Liver (tissue), 9 donors: ENCODE results near the gene CTSW. TPM values are rescaled to one million over a fixed set of nuclear protein-coding genes. Genes with fewer than 3 reads are reported as not detected.

ENCODE experiments used
- DNase-seq: peaks from one replicate; pipeline ENCODE4 v3.0.0-alpha.2; 2017; ENCODE audit warnings: low spot score
- H3K27ac ChIP-seq, 2 donors: one replicate each; pipeline ENCODE4 v1.7.0; 2013; ENCODE audit warnings: inconsistent platforms in 2 of 2, low read length in 2 of 2, control low read depth in 1 of 2, low read depth in 1 of 2, mild to moderate bottlenecking in 1 of 2
- H3K27me3 ChIP-seq, 4 donors: one replicate each; pipeline versions ENCODE4 v1.6.1 to v1.7.0; 2013; ENCODE audit warnings: low read length in 3 of 4, inconsistent platforms in 1 of 4, mild to moderate bottlenecking in 1 of 4, moderate library complexity in 1 of 4; ENCODE audit not compliant: control insufficient read depth in 4 of 4, insufficient read depth in 4 of 4
- H3K36me3 ChIP-seq, 4 donors: one replicate each; pipeline versions ENCODE4 v1.6.1 to v1.7.0; 2013; ENCODE audit warnings: low read length in 3 of 4, mild to moderate bottlenecking in 3 of 4, low read depth in 1 of 4, moderate library complexity in 1 of 4; ENCODE audit not compliant: control insufficient read depth in 4 of 4, insufficient read depth in 3 of 4
- H3K4me1 ChIP-seq, 4 donors: one replicate each; pipeline versions ENCODE4 v1.6.1 to v1.7.0; 2013; ENCODE audit warnings: low read length in 3 of 4, mild to moderate bottlenecking in 3 of 4, moderate library complexity in 1 of 4; ENCODE audit not compliant: control insufficient read depth in 4 of 4, insufficient read depth in 4 of 4
- H3K4me3 ChIP-seq, 3 donors: one replicate each; pipeline versions ENCODE4 v1.6.1 to v1.7.0; 2013; ENCODE audit warnings: low read length in 3 of 3, control low read depth in 1 of 3, low read depth in 1 of 3, mild to moderate bottlenecking in 1 of 3
- H3K9ac ChIP-seq, 2 donors: one replicate each; pipeline ENCODE4 v1.7.0; 2013; ENCODE audit warnings: low read length in 2 of 2, mild to moderate bottlenecking in 2 of 2, moderate library complexity in 2 of 2, control low read depth in 1 of 2, low read depth in 1 of 2
- H3K9me3 ChIP-seq, 4 donors: one replicate each; pipeline versions ENCODE4 v1.6.1 to v1.7.0; 2013; ENCODE audit warnings: low read length in 3 of 4; ENCODE audit not compliant: control insufficient read depth in 4 of 4
- EGR1 ChIP-seq, 2 donors: IDR thresholded peaks; 2 replicates each; pipeline ENCODE4 v1.6.1; 2016 to 2018; ENCODE audit warnings: antibody characterized with exemption in 2 of 2, low read depth in 2 of 2
- FOXA1 ChIP-seq: IDR thresholded peaks from 2 replicates; pipeline ENCODE4 v1.6.1; 2016; ENCODE audit warnings: antibody characterized with exemption
- FOXA2 ChIP-seq: IDR thresholded peaks from 2 replicates; pipeline ENCODE4 v1.6.1; 2016; ENCODE audit warnings: antibody characterized with exemption
- GABPA ChIP-seq, 2 donors: IDR thresholded peaks in 1 of 2; conservative IDR thresholded peaks in 1 of 2; 2 replicates each; pipeline ENCODE4 v1.6.1; 2016; ENCODE audit warnings: antibody characterized with exemption in 2 of 2, mild to moderate bottlenecking in 1 of 2, moderate library complexity in 1 of 2
- HNF4A ChIP-seq, 2 donors: conservative IDR thresholded peaks; 2 replicates each; pipeline ENCODE4 v1.6.1; 2016; ENCODE audit warnings: antibody characterized with exemption in 2 of 2, mild to moderate bottlenecking in 2 of 2
- HNF4G ChIP-seq: IDR thresholded peaks from 2 replicates; pipeline ENCODE4 v1.6.1; 2016; ENCODE audit warnings: antibody characterized with exemption
- JUND ChIP-seq, 2 donors: IDR thresholded peaks; 2 replicates each; pipeline ENCODE4 v1.6.1; 2016; ENCODE audit warnings: antibody characterized with exemption in 2 of 2
- NR2F2 ChIP-seq: IDR thresholded peaks from 2 replicates; pipeline ENCODE4 v1.6.1; 2016; ENCODE audit warnings: antibody characterized with exemption
- RAD21 ChIP-seq, 2 donors: IDR thresholded peaks; 2 replicates each; pipeline ENCODE4 v1.6.1; 2016; ENCODE audit warnings: antibody characterized with exemption in 2 of 2, mild to moderate bottlenecking in 2 of 2
- RXRA ChIP-seq, 2 donors: IDR thresholded peaks; 2 replicates each; pipeline ENCODE4 v1.6.1; 2017 to 2018; ENCODE audit warnings: antibody characterized with exemption in 2 of 2, mild to moderate bottlenecking in 1 of 2
- SP1 ChIP-seq: IDR thresholded peaks from 2 replicates; pipeline ENCODE4 v1.6.1; 2018; ENCODE audit warnings: antibody characterized with exemption, mild to moderate bottlenecking
- TAF1 ChIP-seq: conservative IDR thresholded peaks from 2 replicates; pipeline ENCODE4 v1.6.1; 2016; ENCODE audit warnings: antibody characterized with exemption, mild to moderate bottlenecking
- YY1 ChIP-seq: IDR thresholded peaks from 2 replicates; pipeline ENCODE4 v1.6.1; 2016; ENCODE audit warnings: antibody characterized with exemption, mild to moderate bottlenecking
- WGBS: extraction: QIAGEN DNeasy Blood & Tissue Kit; methylation state at CpG from one replicate; pipeline ENCODE4 v1.1.7; 2013; 5-methylcytosine and 5-hydroxymethylcytosine counted together
- polyA plus RNA-seq, 2 donors: library from polyadenylated mRNA; stranded (reverse) in 1 of 2; unstranded in 1 of 2; fragments of 200-250 nt in 1 of 2; fragments of >200 nt in 1 of 2; fragmentation: Nextera tagmentation in 1 of 2; extraction: Ambion mirVana in 1 of 2; gene quantifications; one replicate each; pipeline versions ENCODE4 v1.2.1 to v1.2.3, GENCODE V29; 2013 to 2015
- total RNA-seq, 2 donors: library from RNA; depleted of rRNA; stranded (reverse); fragments of >200 nt; gene quantifications; one replicate each; pipeline ENCODE4 v1.2.3, GENCODE V29; 2014
- TF ChIP-seq, protein P1 (sequence below): IDR thresholded peaks from 2 replicates; pipeline ENCODE4 v1.6.1; 2016; ENCODE audit warnings: antibody characterized with exemption, mild to moderate bottlenecking
- TF ChIP-seq, protein P2 (sequence below): IDR thresholded peaks from 2 replicates; pipeline ENCODE4 v1.6.1; 2016; ENCODE audit warnings: antibody characterized with exemption
- TF ChIP-seq, protein P3 (sequence below): fragments of 150-350 bp; IDR thresholded peaks from 2 replicates; pipeline ENCODE4 v1.5.1; 2017; ENCODE audit warnings: improper control_type of control experiment, low read depth, low read length; ENCODE audit not compliant: missing input control
- TF ChIP-seq, protein P4 (sequence below): IDR thresholded peaks from 2 replicates; pipeline ENCODE4 v1.6.1; 2016; ENCODE audit warnings: antibody characterized with exemption
- TF ChIP-seq, protein P5 (sequence below): IDR thresholded peaks from 2 replicates; pipeline ENCODE4 v1.6.1; 2016; ENCODE audit warnings: antibody characterized with exemption
- donor health status: healthy.
- donor health status: healthy.
- donor health status: healthy.
- donor health status: healthy.
- donor health status: healthy.

CTSW gene
- total and polyA plus RNA-seq, 4 donors = 1.3 to 2.9 (median 2.1) TPM

DNA sequence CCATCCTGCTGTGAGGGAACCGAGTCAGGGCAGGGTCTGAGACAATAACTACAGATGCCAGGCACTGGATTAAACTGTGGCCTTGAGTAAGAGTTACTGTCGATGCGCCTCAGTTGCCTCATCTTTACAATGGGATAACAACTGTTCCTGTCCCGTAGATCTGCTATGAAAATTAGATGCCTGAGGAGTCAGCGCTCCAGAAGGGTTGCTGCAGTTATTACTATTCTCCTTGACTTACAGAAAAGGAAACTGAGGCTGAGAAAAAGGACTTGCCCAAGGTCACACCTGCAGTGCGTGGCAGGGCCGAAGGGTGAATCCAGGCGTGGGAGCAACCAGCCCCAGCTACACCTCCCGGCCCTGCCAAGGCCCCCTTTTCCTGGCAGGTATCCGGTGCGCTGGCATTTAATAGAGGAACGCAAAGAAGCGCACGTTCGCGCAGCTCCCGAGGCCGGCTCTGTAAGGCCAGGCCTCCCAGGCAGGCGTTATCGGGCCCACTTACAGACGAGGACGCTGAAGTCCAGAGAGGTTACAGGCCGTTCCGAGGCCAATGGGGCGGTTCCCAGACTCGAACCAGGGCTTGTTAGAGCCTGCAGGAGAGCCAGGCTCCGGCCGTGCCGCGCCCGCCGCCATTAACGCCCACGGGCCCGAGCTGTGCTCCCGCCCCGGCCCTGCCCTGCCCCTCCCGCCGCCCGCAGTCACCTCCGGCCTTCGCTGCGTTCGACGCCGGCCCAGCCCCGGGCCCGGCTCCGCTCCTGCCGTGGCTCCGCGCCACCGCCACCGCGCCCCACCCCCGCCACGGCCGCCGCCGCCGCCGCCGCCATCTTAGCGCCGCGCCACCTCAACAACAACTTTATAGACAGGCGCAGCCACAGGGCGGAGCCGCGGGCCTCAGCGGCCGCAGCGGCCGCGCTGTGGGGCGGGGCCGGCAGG lies 38.8 kb downstream of the CTSW start, which contains the start of gene C11orf68:
Gene C11orf68 (minus strand): TSS at position 852 of the 930 bp plus-strand sequence. CDS start 31 bp downstream, at position 821.
- WGBS = 4% methylated on average over 77 of the region's 77 CpGs
- peaks cover 7 to 31% (median 21%) of the 10 kb centered on the region in 4 donors for H3K4me1 ChIP-seq
- TF ChIP-seq YY1 (peak; percentile 81), GABPA (IDR thresholded peaks at IDR 0.05 in 1 of 2, conservative IDR thresholded peaks at IDR 0.05 in 1 of 2) (no peak)

DNA sequence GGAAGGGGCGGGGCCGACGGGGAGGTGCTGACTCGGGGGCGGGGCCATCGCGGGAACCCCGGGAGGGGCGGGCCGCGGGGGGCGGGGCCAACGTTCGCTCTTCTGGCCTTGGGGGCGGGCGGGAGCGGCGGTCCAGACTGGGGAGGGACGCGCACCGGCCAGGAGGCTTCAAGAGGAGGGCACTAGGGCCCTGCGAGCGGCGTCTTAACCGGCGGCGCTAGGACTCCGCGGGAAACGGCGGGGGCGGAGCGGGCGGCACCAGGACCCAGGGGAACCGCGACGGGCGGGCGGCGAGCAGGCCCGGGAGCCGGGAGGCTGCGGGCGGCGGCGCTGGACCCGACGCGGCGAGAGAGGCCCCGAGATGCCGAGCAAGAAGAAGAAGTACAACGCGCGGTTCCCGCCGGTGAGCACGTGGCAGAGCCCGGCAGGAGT lies 39.5 kb downstream of the CTSW start, which contains the start of gene DRAP1:
Gene DRAP1 (plus strand): TSS at position 286 of the 432 bp plus-strand sequence. CDS start 76 bp downstream, at position 362.
- peak; percentile 36 to 51 for TF ChIP-seq HNF4A (conservative IDR thresholded peaks at IDR 0.05)
- TF ChIP-seq SP1 = peak; percentile 82
- TF ChIP-seq HNF4G = no peak
- TF ChIP-seq, protein P1, sequence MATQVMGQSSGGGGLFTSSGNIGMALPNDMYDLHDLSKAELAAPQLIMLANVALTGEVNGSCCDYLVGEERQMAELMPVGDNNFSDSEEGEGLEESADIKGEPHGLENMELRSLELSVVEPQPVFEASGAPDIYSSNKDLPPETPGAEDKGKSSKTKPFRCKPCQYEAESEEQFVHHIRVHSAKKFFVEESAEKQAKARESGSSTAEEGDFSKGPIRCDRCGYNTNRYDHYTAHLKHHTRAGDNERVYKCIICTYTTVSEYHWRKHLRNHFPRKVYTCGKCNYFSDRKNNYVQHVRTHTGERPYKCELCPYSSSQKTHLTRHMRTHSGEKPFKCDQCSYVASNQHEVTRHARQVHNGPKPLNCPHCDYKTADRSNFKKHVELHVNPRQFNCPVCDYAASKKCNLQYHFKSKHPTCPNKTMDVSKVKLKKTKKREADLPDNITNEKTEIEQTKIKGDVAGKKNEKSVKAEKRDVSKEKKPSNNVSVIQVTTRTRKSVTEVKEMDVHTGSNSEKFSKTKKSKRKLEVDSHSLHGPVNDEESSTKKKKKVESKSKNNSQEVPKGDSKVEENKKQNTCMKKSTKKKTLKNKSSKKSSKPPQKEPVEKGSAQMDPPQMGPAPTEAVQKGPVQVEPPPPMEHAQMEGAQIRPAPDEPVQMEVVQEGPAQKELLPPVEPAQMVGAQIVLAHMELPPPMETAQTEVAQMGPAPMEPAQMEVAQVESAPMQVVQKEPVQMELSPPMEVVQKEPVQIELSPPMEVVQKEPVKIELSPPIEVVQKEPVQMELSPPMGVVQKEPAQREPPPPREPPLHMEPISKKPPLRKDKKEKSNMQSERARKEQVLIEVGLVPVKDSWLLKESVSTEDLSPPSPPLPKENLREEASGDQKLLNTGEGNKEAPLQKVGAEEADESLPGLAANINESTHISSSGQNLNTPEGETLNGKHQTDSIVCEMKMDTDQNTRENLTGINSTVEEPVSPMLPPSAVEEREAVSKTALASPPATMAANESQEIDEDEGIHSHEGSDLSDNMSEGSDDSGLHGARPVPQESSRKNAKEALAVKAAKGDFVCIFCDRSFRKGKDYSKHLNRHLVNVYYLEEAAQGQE = peak; percentile 36
- peak; percentile 27 for TF ChIP-seq FOXA1
- TF ChIP-seq, protein P2, sequence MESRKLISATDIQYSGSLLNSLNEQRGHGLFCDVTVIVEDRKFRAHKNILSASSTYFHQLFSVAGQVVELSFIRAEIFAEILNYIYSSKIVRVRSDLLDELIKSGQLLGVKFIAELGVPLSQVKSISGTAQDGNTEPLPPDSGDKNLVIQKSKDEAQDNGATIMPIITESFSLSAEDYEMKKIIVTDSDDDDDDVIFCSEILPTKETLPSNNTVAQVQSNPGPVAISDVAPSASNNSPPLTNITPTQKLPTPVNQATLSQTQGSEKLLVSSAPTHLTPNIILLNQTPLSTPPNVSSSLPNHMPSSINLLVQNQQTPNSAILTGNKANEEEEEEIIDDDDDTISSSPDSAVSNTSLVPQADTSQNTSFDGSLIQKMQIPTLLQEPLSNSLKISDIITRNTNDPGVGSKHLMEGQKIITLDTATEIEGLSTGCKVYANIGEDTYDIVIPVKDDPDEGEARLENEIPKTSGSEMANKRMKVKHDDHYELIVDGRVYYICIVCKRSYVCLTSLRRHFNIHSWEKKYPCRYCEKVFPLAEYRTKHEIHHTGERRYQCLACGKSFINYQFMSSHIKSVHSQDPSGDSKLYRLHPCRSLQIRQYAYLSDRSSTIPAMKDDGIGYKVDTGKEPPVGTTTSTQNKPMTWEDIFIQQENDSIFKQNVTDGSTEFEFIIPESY = no peak
- peak in 1 of 2 donors; percentile 16 for TF ChIP-seq RXRA (IDR thresholded peaks at IDR 0.05)
- TF ChIP-seq, protein P3, sequence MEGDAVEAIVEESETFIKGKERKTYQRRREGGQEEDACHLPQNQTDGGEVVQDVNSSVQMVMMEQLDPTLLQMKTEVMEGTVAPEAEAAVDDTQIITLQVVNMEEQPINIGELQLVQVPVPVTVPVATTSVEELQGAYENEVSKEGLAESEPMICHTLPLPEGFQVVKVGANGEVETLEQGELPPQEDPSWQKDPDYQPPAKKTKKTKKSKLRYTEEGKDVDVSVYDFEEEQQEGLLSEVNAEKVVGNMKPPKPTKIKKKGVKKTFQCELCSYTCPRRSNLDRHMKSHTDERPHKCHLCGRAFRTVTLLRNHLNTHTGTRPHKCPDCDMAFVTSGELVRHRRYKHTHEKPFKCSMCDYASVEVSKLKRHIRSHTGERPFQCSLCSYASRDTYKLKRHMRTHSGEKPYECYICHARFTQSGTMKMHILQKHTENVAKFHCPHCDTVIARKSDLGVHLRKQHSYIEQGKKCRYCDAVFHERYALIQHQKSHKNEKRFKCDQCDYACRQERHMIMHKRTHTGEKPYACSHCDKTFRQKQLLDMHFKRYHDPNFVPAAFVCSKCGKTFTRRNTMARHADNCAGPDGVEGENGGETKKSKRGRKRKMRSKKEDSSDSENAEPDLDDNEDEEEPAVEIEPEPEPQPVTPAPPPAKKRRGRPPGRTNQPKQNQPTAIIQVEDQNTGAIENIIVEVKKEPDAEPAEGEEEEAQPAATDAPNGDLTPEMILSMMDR = no peak
- TF ChIP-seq YY1 = no peak
- TF ChIP-seq EGR1 (IDR thresholded peaks at IDR 0.05; ENCODE audit: low read depth in 2 of 2) = peak; percentile 86 to 96
- no peak for TF ChIP-seq NR2F2
- TF ChIP-seq GABPA (IDR thresholded peaks at IDR 0.05 in 1 of 2, conservative IDR thresholded peaks at IDR 0.05 in 1 of 2) = peak in 1 of 2 donors; percentile 77
- TF ChIP-seq FOXA2 = no peak
- TF ChIP-seq, protein P4, sequence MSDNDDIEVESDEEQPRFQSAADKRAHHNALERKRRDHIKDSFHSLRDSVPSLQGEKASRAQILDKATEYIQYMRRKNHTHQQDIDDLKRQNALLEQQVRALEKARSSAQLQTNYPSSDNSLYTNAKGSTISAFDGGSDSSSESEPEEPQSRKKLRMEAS = no peak
- TF ChIP-seq TAF1 = no peak
- TF ChIP-seq RAD21 (IDR thresholded peaks at IDR 0.05) = peak in 1 of 2 donors; percentile 61
- no peak for TF ChIP-seq JUND (IDR thresholded peaks at IDR 0.05)
- TF ChIP-seq, protein P5, sequence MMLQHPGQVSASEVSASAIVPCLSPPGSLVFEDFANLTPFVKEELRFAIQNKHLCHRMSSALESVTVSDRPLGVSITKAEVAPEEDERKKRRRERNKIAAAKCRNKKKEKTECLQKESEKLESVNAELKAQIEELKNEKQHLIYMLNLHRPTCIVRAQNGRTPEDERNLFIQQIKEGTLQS = no peak
- Histone ChIP-seq H3K27ac (peak within 1 kb of the TSS; percentile 68 to 82), H3K9ac (peak within 1 kb of the TSS; percentile 33 to 93), H3K9me3 (no peaks in the 10 kb centered on the region), H3K4me3 (peak within 1 kb of the TSS; percentile 85 to 93 (median 86)), H3K27me3 (no peaks in the 10 kb centered on the region), H3K36me3 (peaks cover 0 to 9% (median 4%) of the 10 kb centered on the region in 4 donors), H3K4me1 (peaks cover 7 to 31% (median 21%) of the 10 kb centered on the region in 4 donors)
- peak; percentile 100 for DNase-seq
- WGBS = 1% methylated on average over 59 of the region's 59 CpGs

More for the DNA sequence above, 38.8 kb downstream of the CTSW start, which contains the start of gene C11orf68:
- Histone ChIP-seq H3K9me3 (no peaks in the 10 kb centered on the region), H3K9ac (peak within 1 kb of the TSS; percentile 33 to 93), H3K27ac (peak within 1 kb of the TSS; percentile 68 to 82), H3K36me3 (peaks cover 0 to 9% (median 4%) of the 10 kb centered on the region in 4 donors), H3K4me3 (peak within 1 kb of the TSS; percentile 85 to 93 (median 86)), H3K27me3 (no peaks in the 10 kb centered on the region)
- DNase-seq = no peak
